Measurements from ENCODE around the gene NEK9.

The NEK9 gene

DNA sequence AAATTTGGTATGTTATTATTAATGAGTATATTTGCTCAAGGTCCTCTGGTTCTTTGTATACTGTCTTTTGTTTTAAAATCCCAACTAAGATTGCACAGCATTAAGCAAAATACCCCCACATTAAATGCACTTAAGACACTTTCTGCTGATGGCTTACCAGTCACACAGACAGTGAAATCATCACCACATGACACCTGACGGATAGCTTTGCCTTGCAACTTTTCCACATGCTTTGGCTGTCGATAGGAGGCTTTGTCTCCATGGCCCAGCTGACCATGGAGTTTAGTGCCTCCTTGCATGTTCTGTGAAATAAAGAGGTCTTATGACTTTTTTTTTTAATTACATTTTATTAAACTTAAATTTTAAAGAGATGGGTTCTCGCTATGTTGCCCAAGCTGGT is 19.7 kb downstream of the NEK9 start:
- Histone ChIP-seq H3K9me3 (no peaks in the 10 kb centered on the region), H3K36me3 (peaks cover 75 to 100% (median 95%) of the 10 kb centered on the region in 3 donors), H3K4me3 (no peak overlapping the region), H3K27ac (no peak overlapping the region), H3K27me3 (no peaks in the 10 kb centered on the region), H3K4me1 (no peaks in the 10 kb centered on the region)
- intact Hi-C loops (cut with DNase I; ENCODE audit: low total_unique reads), result no loop called here
- no peak for DNase-seq
- no peak for TF ChIP-seq CTCF (IDR thresholded peaks at IDR 0.05)

DNA sequence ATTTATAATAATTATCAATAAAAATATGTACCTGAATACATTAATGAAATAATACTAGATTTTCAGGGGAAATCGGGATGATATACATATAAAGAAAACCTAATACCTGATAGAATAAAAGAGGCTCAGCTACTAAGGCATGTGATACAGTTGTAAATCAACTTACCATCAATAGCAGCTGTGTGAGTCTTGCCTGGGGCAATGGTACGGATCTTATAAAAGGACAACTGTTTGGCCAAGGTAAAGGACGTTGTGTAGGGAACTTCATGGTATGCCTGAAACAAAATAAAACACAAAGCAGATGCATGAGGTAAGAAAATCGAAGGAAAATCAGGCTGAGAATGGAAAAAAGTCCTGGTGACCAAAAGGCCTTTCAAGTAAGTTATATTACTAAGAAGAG is 25.4 kb downstream of the NEK9 start:
- intact Hi-C loops (cut with DNase I; ENCODE audit: low total_unique reads), result no loop called here
- H3K36me3 ChIP-seq, result peaks cover 71 to 100% (median 94%) of the 10 kb centered on the region in 3 donors
- no peaks in the 10 kb centered on the region for H3K27me3 ChIP-seq
- no peak overlapping the region for H3K4me3 ChIP-seq
- no peaks in the 10 kb centered on the region for H3K9me3 ChIP-seq
- H3K4me1 ChIP-seq, result no peaks in the 10 kb centered on the region
- no peak for DNase-seq
- TF ChIP-seq CTCF (IDR thresholded peaks at IDR 0.05), result no peak
- no peak overlapping the region for H3K27ac ChIP-seq

DNA sequence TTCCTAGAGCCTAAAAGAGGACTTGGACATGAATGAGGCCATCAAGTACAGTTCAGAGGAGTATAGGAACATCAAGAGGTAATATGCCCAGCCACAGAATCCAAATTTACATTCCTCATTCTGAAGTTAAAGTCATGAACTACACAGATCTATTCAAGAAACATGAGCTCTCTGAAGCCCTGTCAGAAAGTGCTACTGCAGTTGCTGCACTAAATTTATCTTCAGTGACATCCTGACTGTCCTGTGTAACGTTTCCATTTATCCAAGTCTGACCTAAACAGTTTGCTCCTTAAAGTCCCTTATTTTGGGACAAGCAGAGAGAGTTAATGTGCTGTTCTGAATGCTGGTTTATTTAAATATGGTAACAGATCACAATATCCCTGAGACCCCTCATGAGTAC is 28.2 kb downstream of the NEK9 start:
- Histone ChIP-seq H3K9me3 (no peaks in the 10 kb centered on the region), H3K4me1 (no peaks in the 10 kb centered on the region), H3K27me3 (no peaks in the 10 kb centered on the region), H3K36me3 (peaks cover 72 to 100% (median 96%) of the 10 kb centered on the region in 3 donors), H3K27ac (no peak overlapping the region), H3K4me3 (no peak overlapping the region)
- no peak for TF ChIP-seq CTCF (IDR thresholded peaks at IDR 0.05)
- intact Hi-C loops (cut with DNase I; ENCODE audit: low total_unique reads), result no loop called here
- DNase-seq, result no peak

- intact Hi-C loops (cut with DNase I; ENCODE audit: low total_unique reads), result no loop called here
- TF ChIP-seq CTCF (IDR thresholded peaks at IDR 0.05), result no peak
- no peak for DNase-seq
- no peaks in the 10 kb centered on the region for H3K27me3 ChIP-seq
- peaks cover 71 to 100% (median 94%) of the 10 kb centered on the region in 3 donors for H3K36me3 ChIP-seq
- no peak overlapping the region for H3K4me3 ChIP-seq
- no peak overlapping the region for H3K27ac ChIP-seq
- H3K9me3 ChIP-seq, result no peaks in the 10 kb centered on the region
- H3K4me1 ChIP-seq, result no peaks in the 10 kb centered on the region
These were observed 28.6 kb downstream of the NEK9 start for GRCh38 chr14:75098212-75098611.

DNA sequence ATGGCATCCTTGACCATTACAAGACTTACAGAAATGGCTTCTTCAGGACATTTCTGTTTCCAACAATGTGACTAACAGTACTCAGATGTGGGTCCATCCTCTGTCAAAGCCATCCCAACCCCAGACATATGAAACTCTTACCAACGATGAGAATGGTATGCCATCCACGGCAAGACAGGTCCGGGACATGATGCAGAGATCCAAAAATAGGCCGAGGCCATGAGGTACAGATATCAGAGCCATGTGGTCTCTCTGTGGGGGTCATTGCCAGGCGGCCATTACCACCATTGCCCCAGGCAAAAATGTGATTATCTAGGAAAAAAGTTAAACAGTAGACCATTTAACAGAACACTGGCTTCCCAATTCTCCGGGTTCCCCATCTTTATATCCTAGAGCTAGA is 29.9 kb downstream of the NEK9 start:
- Histone ChIP-seq H3K36me3 (peaks cover 78 to 100% (median 95%) of the 10 kb centered on the region in 3 donors), H3K9me3 (no peaks in the 10 kb centered on the region), H3K4me1 (no peaks in the 10 kb centered on the region), H3K27me3 (no peaks in the 10 kb centered on the region), H3K27ac (no peak overlapping the region), H3K4me3 (no peak overlapping the region)
- DNase-seq, result no peak
- TF ChIP-seq CTCF (IDR thresholded peaks at IDR 0.05), result no peak
- intact Hi-C loops (cut with DNase I; ENCODE audit: low total_unique reads), result no loop called here

GRCh38 chr14:75095690-75096089 is 31.2 kb downstream of the NEK9 start:
- Histone ChIP-seq H3K4me1 (no peaks in the 10 kb centered on the region), H3K36me3 (peaks cover 74 to 100% (median 94%) of the 10 kb centered on the region in 3 donors), H3K27me3 (no peaks in the 10 kb centered on the region), H3K4me3 (no peak overlapping the region), H3K9me3 (no peaks in the 10 kb centered on the region), H3K27ac (no peak overlapping the region)
- intact Hi-C loops (cut with DNase I; ENCODE audit: low total_unique reads), result no loop called here
- no peak for TF ChIP-seq CTCF (IDR thresholded peaks at IDR 0.05)
- no peak for DNase-seq
